ENCODE results near the gene POLR3B. TPM values are rescaled to one million over a fixed set of nuclear protein-coding genes. Genes with fewer than 3 reads are reported as not detected.

Gene POLR3B
- polyA plus RNA-seq, 3 donors: 1.7 to 2.6 (median 2.0) TPM

DNA sequence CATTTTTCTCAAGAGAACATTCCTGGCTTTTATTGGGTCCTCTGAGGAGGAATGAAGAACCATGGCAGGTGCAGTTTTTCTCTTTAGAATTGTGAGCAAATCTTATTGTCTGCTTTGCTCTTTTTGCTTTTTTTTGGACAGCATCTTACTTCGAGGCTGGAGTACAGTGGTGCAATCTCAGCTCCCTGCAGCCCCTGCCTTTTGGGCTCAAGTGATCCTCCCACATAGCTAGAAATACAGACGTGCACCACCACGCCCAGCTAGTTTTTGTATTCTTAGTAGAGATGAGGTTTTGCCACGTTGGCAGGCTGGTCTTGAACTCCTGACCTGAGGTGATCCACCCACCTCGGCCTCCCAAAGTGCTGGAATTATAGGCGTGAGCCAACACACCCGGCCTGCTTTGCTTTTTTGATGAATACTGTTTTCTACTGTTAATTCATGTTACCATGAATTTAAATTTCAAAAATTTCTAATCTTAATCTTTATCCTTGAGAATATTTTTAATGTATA lies 71.5 kb downstream of the POLR3B start:
- Histone ChIP-seq H3K79me2 (ENCODE audit: insufficient read depth, low read length) (no peaks in the 10 kb centered on the region), H3K27me3 (ENCODE audit: control insufficient read depth in 2 of 2, insufficient read depth in 2 of 2, low read length in 2 of 2) (no peaks in the 10 kb centered on the region), H4K20me1 (ENCODE audit: insufficient read depth, low read length) (no peaks in the 10 kb centered on the region), H3K4me2 (replicated peaks; ENCODE audit: extremely low read depth, low read length, poor library complexity, severe bottlenecking) (no peak overlapping the region), H2AFZ (ENCODE audit: insufficient read depth, low read depth, low read length, poor library complexity, severe bottlenecking) (no peak overlapping the region), H3K9ac (ENCODE audit: insufficient read depth, low read length, poor library complexity, severe bottlenecking) (no peak overlapping the region), H3K4me1 (ENCODE audit: control insufficient read depth in 1 of 2, insufficient read depth in 2 of 2, low read length in 2 of 2) (no peaks in the 10 kb centered on the region), H3K27ac (ENCODE audit: low read depth in 1 of 2, low read length in 2 of 2) (no peak overlapping the region), H3K36me3 (replicated peaks in 1 of 2; ENCODE audit: control insufficient read depth in 1 of 2, insufficient read depth in 2 of 2, low read length in 2 of 2) (peaks cover 49 to 65% of the 10 kb centered on the region in 2 donors), H3K4me3 (replicated peaks in 1 of 3; ENCODE audit: low read depth in 2 of 3, low read length in 3 of 3) (no peak overlapping the region), H3K9me3 (replicated peaks in 1 of 2; ENCODE audit: control insufficient read depth in 1 of 2, insufficient read depth in 1 of 2, low read length in 2 of 2) (no peaks in the 10 kb centered on the region)
- H3K27me3 Mint-ChIP-seq (ENCODE audit: low read depth in 3 of 3): no peaks in the 10 kb centered on the region
- H3K27ac Mint-ChIP-seq: no peak overlapping the region
- H3K9me3 Mint-ChIP-seq: no peaks in the 10 kb centered on the region
- TF ChIP-seq, protein P1, sequence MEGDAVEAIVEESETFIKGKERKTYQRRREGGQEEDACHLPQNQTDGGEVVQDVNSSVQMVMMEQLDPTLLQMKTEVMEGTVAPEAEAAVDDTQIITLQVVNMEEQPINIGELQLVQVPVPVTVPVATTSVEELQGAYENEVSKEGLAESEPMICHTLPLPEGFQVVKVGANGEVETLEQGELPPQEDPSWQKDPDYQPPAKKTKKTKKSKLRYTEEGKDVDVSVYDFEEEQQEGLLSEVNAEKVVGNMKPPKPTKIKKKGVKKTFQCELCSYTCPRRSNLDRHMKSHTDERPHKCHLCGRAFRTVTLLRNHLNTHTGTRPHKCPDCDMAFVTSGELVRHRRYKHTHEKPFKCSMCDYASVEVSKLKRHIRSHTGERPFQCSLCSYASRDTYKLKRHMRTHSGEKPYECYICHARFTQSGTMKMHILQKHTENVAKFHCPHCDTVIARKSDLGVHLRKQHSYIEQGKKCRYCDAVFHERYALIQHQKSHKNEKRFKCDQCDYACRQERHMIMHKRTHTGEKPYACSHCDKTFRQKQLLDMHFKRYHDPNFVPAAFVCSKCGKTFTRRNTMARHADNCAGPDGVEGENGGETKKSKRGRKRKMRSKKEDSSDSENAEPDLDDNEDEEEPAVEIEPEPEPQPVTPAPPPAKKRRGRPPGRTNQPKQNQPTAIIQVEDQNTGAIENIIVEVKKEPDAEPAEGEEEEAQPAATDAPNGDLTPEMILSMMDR (IDR thresholded peaks at IDR 0.05): no peak
- DNase-seq: no peak
- H3K4me3 Mint-ChIP-seq: no peak overlapping the region
- WGBS (ENCODE audit: insufficient coverage): 100% methylated on average over 3 of the region's 7 CpGs
- peaks cover 63 to 65% of the 10 kb centered on the region in 2 donors for H3K36me3 Mint-ChIP-seq
- no peaks in the 10 kb centered on the region for H3K4me1 Mint-ChIP-seq
- intact Hi-C loops (cut with micrococcal nuclease): no loop called here

DNA sequence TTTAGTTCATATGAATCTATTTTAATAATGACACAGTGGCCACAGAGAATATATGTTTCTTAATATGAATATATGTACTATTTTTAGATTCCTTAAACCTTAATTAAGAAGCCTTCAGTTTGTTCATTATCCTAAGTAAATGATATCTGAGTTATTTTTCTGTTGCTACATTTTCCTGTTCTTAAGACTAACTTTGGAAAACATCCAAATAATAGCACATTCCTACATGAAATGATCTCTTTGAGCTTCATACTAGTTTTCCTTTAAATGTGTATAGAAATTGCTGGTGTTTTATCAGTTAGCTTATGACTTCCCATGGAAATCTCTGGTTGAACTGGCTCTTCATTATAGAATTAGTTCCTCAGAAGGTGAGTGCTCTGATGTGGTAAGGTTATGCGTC lies 72.1 kb downstream of the POLR3B start:
- Histone ChIP-seq H3K4me1 (ENCODE audit: control insufficient read depth in 1 of 2, insufficient read depth in 2 of 2, low read length in 2 of 2) (no peaks in the 10 kb centered on the region), H3K36me3 (replicated peaks in 1 of 2; ENCODE audit: control insufficient read depth in 1 of 2, insufficient read depth in 2 of 2, low read length in 2 of 2) (peaks cover 55 to 70% of the 10 kb centered on the region in 2 donors), H3K9me3 (replicated peaks in 1 of 2; ENCODE audit: control insufficient read depth in 1 of 2, insufficient read depth in 1 of 2, low read length in 2 of 2) (no peaks in the 10 kb centered on the region), H3K4me3 (replicated peaks in 1 of 3; ENCODE audit: low read depth in 2 of 3, low read length in 3 of 3) (no peak overlapping the region), H3K27me3 (ENCODE audit: control insufficient read depth in 2 of 2, insufficient read depth in 2 of 2, low read length in 2 of 2) (no peaks in the 10 kb centered on the region), H3K79me2 (ENCODE audit: insufficient read depth, low read length) (no peaks in the 10 kb centered on the region), H4K20me1 (ENCODE audit: insufficient read depth, low read length) (no peaks in the 10 kb centered on the region), H3K4me2 (replicated peaks; ENCODE audit: extremely low read depth, low read length, poor library complexity, severe bottlenecking) (no peak overlapping the region), H3K9ac (ENCODE audit: insufficient read depth, low read length, poor library complexity, severe bottlenecking) (no peak overlapping the region), H2AFZ (ENCODE audit: insufficient read depth, low read depth, low read length, poor library complexity, severe bottlenecking) (no peak overlapping the region), H3K27ac (ENCODE audit: low read depth in 1 of 2, low read length in 2 of 2) (no peak overlapping the region)
- intact Hi-C loops (cut with micrococcal nuclease): no loop called here
- no CpG with 5 or more reads among the region's 1 CpG for WGBS (ENCODE audit: insufficient coverage)
- no peak for DNase-seq
- no peaks in the 10 kb centered on the region for H3K4me1 Mint-ChIP-seq
- no peak overlapping the region for H3K27ac Mint-ChIP-seq
- peaks cover 65 to 67% of the 10 kb centered on the region in 2 donors for H3K36me3 Mint-ChIP-seq
- H3K27me3 Mint-ChIP-seq (ENCODE audit: low read depth in 3 of 3): no peaks in the 10 kb centered on the region
- TF ChIP-seq, protein P1 (IDR thresholded peaks at IDR 0.05): no peak
- no peak overlapping the region for H3K4me3 Mint-ChIP-seq
- H3K9me3 Mint-ChIP-seq: no peaks in the 10 kb centered on the region

All from CD14-positive monocyte (primary cell).